Neural cell (in vitro differentiated cells): ENCODE data around the gene NOD2. TPM values are rescaled to one million over a fixed set of nuclear protein-coding genes. Genes with fewer than 3 reads are reported as not detected.

Source experiments
- H2AFZ ChIP-seq: fragments of 200-600, 300-800 bp; sonication (generic), shearing (Covaris generic); 2 replicates; pipeline ENCODE4 v1.6.0; 2014; ENCODE audit warnings: low read depth, mild to moderate bottlenecking, antibody characterized with exemption, low read length, moderate library complexity
- H3F3A ChIP-seq: fragments of 200-600 bp; shearing (Covaris generic); 2 replicates; pipeline ENCODE4 v1.6.1; 2016; ENCODE audit warnings: mild to moderate bottlenecking, moderate library complexity, mixed read lengths, antibody characterized with exemption, low read length; ENCODE audit not compliant: insufficient read depth, poor library complexity, severe bottlenecking
- H3K27ac ChIP-seq: fragments of 200-600, 300-800 bp; sonication (generic), shearing (Covaris generic); 2 replicates; pipeline ENCODE4 v1.5.1; 2014; ENCODE audit warnings: mild to moderate bottlenecking, low read length, moderate library complexity
- H3K27me3 ChIP-seq: fragments of 300-800, 200-600 bp; sonication (generic), shearing (Covaris generic); 2 replicates; pipeline ENCODE4 v1.6.0; 2014; ENCODE audit warnings: mild to moderate bottlenecking, low read depth, low read length, moderate library complexity; ENCODE audit not compliant: insufficient read depth
- H3K36me3 ChIP-seq: fragments of 300-800, 200-600 bp; sonication (generic), shearing (Covaris generic); 2 replicates; pipeline ENCODE4 v1.5.1; 2014; ENCODE audit warnings: mild to moderate bottlenecking, antibody characterized with exemption, low read length, moderate library complexity; ENCODE audit not compliant: insufficient read depth
- H3K4me2 ChIP-seq: fragments of 300-800, 200-600 bp; sonication (generic), shearing (Covaris generic); 2 replicates; pipeline ENCODE4 v1.6.0; 2014; ENCODE audit warnings: mild to moderate bottlenecking, low read length
- H3K4me3 ChIP-seq: fragments of 300-800, 200-600 bp; sonication (generic), shearing (Covaris generic); 2 replicates; pipeline ENCODE4 v1.5.1; 2014; ENCODE audit warnings: mild to moderate bottlenecking, low read length, moderate library complexity
- H3K79me2 ChIP-seq: fragments of 200-600 bp; shearing (Covaris generic); replicated peaks from 2 replicates; pipeline ENCODE4 v1.6.0; 2014; ENCODE audit warnings: mild to moderate bottlenecking, low read length, moderate library complexity; ENCODE audit not compliant: insufficient read depth
- H3K9ac ChIP-seq: fragments of 300-800, 200-600 bp; sonication (generic), shearing (Covaris generic); 2 replicates; pipeline ENCODE4 v1.6.1; 2016; ENCODE audit warnings: mild to moderate bottlenecking, low read length, mixed read lengths
- H3K9me2 ChIP-seq: fragments of 200-600 bp; shearing (Covaris generic); 2 replicates; pipeline ENCODE4 v1.6.1; 2016; ENCODE audit warnings: mild to moderate bottlenecking, low read length, mixed read lengths; ENCODE audit not compliant: insufficient read depth
- H3K9me3 ChIP-seq: fragments of 200-600, 300-800 bp; sonication (generic), shearing (Covaris generic); 2 replicates; pipeline ENCODE4 v1.6.1; 2016; ENCODE audit warnings: mild to moderate bottlenecking, mixed run types, low read length, moderate library complexity, mixed read lengths
- H4K20me1 ChIP-seq: fragments of 200-600 bp; shearing (Covaris generic); 2 replicates; pipeline ENCODE4 v1.6.1; 2016; ENCODE audit warnings: mild to moderate bottlenecking, mixed run types; ENCODE audit not compliant: insufficient read depth
- CTCF ChIP-seq: fragments of 450-650 bp; IDR thresholded peaks from 2 replicates; pipeline ENCODE4 v1.5.1; 2014; ENCODE audit warnings: antibody characterized with exemption, mild to moderate bottlenecking, moderate library complexity; ENCODE audit not compliant: poor library complexity, severe bottlenecking
- EP300 ChIP-seq: fragments of 450-650 bp; conservative IDR thresholded peaks from 2 replicates; pipeline ENCODE4 v1.6.1; 2014; ENCODE audit warnings: antibody characterized with exemption, mild to moderate bottlenecking, moderate library complexity; ENCODE audit not compliant: poor library complexity, severe bottlenecking
- EZH2 ChIP-seq: fragments of 200-600, 300-800 bp; shearing (Covaris generic), sonication (generic); IDR thresholded peaks from 2 replicates; pipeline ENCODE4 v1.6.1; 2014; ENCODE audit warnings: antibody characterized with exemption, low read length, borderline replicate concordance, mild to moderate bottlenecking; ENCODE audit not compliant: insufficient read depth, poor library complexity, severe bottlenecking
- MXI1 ChIP-seq: fragments of 450-650 bp; conservative IDR thresholded peaks from 2 replicates; pipeline ENCODE4 v1.6.1; 2014; ENCODE audit warnings: antibody characterized with exemption, mild to moderate bottlenecking; ENCODE audit not compliant: poor library complexity, severe bottlenecking
- POLR2AphosphoS5 ChIP-seq: IDR thresholded peaks from 2 replicates; pipeline ENCODE4 v1.6.1; 2012
- RAD21 ChIP-seq: fragments of 450-650 bp; conservative IDR thresholded peaks from 2 replicates; pipeline ENCODE4 v1.6.1; 2014; ENCODE audit warnings: antibody characterized with exemption, mild to moderate bottlenecking, moderate library complexity
- REST ChIP-seq: IDR thresholded peaks from 2 replicates; pipeline ENCODE4 v1.6.1; 2012; ENCODE audit warnings: borderline replicate concordance
- TAF1 ChIP-seq: IDR thresholded peaks from 2 replicates; pipeline ENCODE4 v1.6.1; 2012; ENCODE audit warnings: low read depth
- polyA plus RNA-seq: library from polyadenylated mRNA; depleted of rRNA; stranded (reverse); fragments of >200 nt; gene quantifications from 2 replicates; pipeline ENCODE4 v1.2.3, GENCODE V29; 2014

NOD2 gene
- polyA plus RNA-seq, 1 donor from 2014 or later, result not detected

- no peaks in the 10 kb centered on the region for H3F3A ChIP-seq
- no peaks in the 10 kb centered on the region for H3K9me2 ChIP-seq
- no peak overlapping the region for H2AFZ ChIP-seq
- no peaks in the 10 kb centered on the region for H4K20me1 ChIP-seq
- no peak overlapping the region for H3K9ac ChIP-seq
- H3K4me2 ChIP-seq, result no peak overlapping the region
- TF ChIP-seq MXI1, result no peak
- TF ChIP-seq TAF1, result no peak
- TF ChIP-seq CTCF, result no peak
- H3K27ac ChIP-seq, result no peak overlapping the region
- no peaks in the 10 kb centered on the region for H3K27me3 ChIP-seq
- H3K36me3 ChIP-seq, result no peaks in the 10 kb centered on the region
- no peaks in the 10 kb centered on the region for H3K79me2 ChIP-seq
- H3K9me3 ChIP-seq, result no peaks in the 10 kb centered on the region
- no peak overlapping the region for H3K4me3 ChIP-seq
These were observed 38.8 kb downstream of the NOD2 start for GRCh38 chr16:50731989-50732832.

GRCh38 chr16:50733468-50733867 is 40.1 kb downstream of the NOD2 start:
- no peaks in the 10 kb centered on the region for H4K20me1 ChIP-seq
- H3K9me2 ChIP-seq, result no peaks in the 10 kb centered on the region
- no peaks in the 10 kb centered on the region for H3K36me3 ChIP-seq
- no peaks in the 10 kb centered on the region for H3K9me3 ChIP-seq
- no peaks in the 10 kb centered on the region for H3K79me2 ChIP-seq
- no peak for TF ChIP-seq EZH2
- no peak for TF ChIP-seq TAF1
- TF ChIP-seq RAD21, result no peak
- TF ChIP-seq REST, result no peak
- no peak for TF ChIP-seq EP300
- TF ChIP-seq POLR2AphosphoS5, result no peak
- TF ChIP-seq MXI1, result no peak
- no peaks in the 10 kb centered on the region for H3F3A ChIP-seq
- no peak overlapping the region for H3K9ac ChIP-seq
- no peak overlapping the region for H3K4me2 ChIP-seq
- H3K27ac ChIP-seq, result no peak overlapping the region
- H3K4me3 ChIP-seq, result no peak overlapping the region
- no peaks in the 10 kb centered on the region for H3K27me3 ChIP-seq
- no peak overlapping the region for H2AFZ ChIP-seq
